Bladder microvascular endothelial cell (primary cell): Measurements from ENCODE around the gene HLA-C. TPM values are rescaled to one million over a fixed set of nuclear protein-coding genes. Genes with fewer than 3 reads are reported as not detected.

ENCODE experiments used
- total RNA-seq: library from RNA; depleted of rRNA; stranded (reverse); fragments of >200 nt; gene quantifications from 2 replicates; pipeline ENCODE4 v1.2.3, GENCODE V29; 2014

HLA-C gene
- total RNA-seq = 339 and 577 TPM in 2 replicates

GRCh38 chr6:31271641-31272357 is at the start of gene HLA-C:
HLA-C (minus strand) TSS chr6:31272092; CDS start chr6:31272071, 21 bp downstream.

Other genes starting within 250 kb of the HLA-C start
- gene C6orf15, start 159.5 kb downstream of the HLA-C start, total RNA-seq = not detected in 2 replicates
- 5.7 and 8.1 TPM in 2 replicates for gene PSORS1C1, start 157.3 kb downstream of the HLA-C start, total RNA-seq
- gene CDSN, start 151.6 kb downstream of the HLA-C start, total RNA-seq = 0.06 TPM in 1 of 2 replicates, not detected in the other
- gene PSORS1C2, start 133.0 kb downstream of the HLA-C start, total RNA-seq = not detected in 2 replicates
- 15.7 and 16.2 TPM in 2 replicates for gene CCHCR1, start 114.3 kb downstream of the HLA-C start, total RNA-seq
- gene TCF19, start 113.5 kb downstream of the HLA-C start, total RNA-seq = 16.6 and 30.6 TPM in 2 replicates
- gene POU5F1, start 101.4 kb downstream of the HLA-C start, total RNA-seq = 0.19 and 0.32 TPM in 2 replicates
- gene HLA-B, start 85.1 kb upstream of the HLA-C start, total RNA-seq = 1,116 and 1,298 TPM in 2 replicates
- gene MICA, start 131.5 kb upstream of the HLA-C start, total RNA-seq = 34.1 and 56.0 TPM in 2 replicates
- gene MICB, start 226.1 kb upstream of the HLA-C start, total RNA-seq = 13.6 and 25.9 TPM in 2 replicates